Measurements from ENCODE around the gene RNH1. TPM values are rescaled to one million over a fixed set of nuclear protein-coding genes. Genes with fewer than 3 reads are reported as not detected.

Gene RNH1
- total RNA-seq, 1 experiment from 2014 or later = 59.0 TPM

DNA sequence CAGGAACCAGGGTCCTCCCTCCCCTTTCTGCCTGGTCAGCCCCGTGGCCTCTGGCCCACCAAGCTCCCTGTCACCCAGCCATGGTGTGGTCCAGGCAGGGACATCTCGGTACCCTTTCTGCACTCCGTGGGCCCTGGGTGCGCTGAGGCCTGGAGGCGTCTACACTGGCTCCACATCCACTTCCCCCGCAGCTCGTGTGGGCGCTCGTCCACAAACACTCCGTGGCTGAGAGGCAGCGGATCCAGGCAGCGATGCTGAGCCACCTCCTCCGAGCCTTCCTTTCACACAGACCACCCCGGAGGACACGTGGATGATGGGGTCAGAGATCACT lies 16.1 kb downstream of the RNH1 start (continued):
- TF ChIP-seq, protein P1, sequence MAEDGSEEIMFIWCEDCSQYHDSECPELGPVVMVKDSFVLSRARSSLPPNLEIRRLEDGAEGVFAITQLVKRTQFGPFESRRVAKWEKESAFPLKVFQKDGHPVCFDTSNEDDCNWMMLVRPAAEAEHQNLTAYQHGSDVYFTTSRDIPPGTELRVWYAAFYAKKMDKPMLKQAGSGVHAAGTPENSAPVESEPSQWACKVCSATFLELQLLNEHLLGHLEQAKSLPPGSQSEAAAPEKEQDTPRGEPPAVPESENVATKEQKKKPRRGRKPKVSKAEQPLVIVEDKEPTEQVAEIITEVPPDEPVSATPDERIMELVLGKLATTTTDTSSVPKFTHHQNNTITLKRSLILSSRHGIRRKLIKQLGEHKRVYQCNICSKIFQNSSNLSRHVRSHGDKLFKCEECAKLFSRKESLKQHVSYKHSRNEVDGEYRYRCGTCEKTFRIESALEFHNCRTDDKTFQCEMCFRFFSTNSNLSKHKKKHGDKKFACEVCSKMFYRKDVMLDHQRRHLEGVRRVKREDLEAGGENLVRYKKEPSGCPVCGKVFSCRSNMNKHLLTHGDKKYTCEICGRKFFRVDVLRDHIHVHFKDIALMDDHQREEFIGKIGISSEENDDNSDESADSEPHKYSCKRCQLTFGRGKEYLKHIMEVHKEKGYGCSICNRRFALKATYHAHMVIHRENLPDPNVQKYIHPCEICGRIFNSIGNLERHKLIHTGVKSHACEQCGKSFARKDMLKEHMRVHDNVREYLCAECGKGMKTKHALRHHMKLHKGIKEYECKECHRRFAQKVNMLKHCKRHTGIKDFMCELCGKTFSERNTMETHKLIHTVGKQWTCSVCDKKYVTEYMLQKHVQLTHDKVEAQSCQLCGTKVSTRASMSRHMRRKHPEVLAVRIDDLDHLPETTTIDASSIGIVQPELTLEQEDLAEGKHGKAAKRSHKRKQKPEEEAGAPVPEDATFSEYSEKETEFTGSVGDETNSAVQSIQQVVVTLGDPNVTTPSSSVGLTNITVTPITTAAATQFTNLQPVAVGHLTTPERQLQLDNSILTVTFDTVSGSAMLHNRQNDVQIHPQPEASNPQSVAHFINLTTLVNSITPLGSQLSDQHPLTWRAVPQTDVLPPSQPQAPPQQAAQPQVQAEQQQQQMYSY (CRISPR knock-in tag; IDR thresholded peaks at IDR 0.05) = no peak
- TF ChIP-seq NFE2L1 (CRISPR knock-in tag; IDR thresholded peaks at IDR 0.05) (no peak), ZNF423 (CRISPR knock-in tag; IDR thresholded peaks at IDR 0.05) (no peak), FOXK1 (CRISPR knock-in tag; IDR thresholded peaks at IDR 0.05) (no peak), GABPB1 (CRISPR knock-in tag; IDR thresholded peaks at IDR 0.05) (no peak), RORB (CRISPR knock-in tag; IDR thresholded peaks at IDR 0.05) (no peak), ZNF263 (CRISPR knock-in tag; IDR thresholded peaks at IDR 0.05; ENCODE audit: low read depth) (no peak), NR2C2 (CRISPR knock-in tag; IDR thresholded peaks at IDR 0.05) (no peak)
- TF ChIP-seq, protein P2, sequence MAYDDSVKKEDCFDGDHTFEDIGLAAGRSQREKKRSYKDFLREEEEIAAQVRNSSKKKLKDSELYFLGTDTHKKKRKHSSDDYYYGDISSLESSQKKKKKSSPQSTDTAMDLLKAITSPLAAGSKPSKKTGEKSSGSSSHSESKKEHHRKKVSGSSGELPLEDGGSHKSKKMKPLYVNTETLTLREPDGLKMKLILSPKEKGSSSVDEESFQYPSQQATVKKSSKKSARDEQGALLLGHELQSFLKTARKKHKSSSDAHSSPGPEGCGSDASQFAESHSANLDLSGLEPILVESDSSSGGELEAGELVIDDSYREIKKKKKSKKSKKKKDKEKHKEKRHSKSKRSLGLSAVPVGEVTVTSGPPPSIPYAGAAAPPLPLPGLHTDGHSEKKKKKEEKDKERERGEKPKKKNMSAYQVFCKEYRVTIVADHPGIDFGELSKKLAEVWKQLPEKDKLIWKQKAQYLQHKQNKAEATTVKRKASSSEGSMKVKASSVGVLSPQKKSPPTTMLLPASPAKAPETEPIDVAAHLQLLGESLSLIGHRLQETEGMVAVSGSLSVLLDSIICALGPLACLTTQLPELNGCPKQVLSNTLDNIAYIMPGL (CRISPR knock-in tag; IDR thresholded peaks at IDR 0.05) = no peak
- TF ChIP-seq, protein P3, sequence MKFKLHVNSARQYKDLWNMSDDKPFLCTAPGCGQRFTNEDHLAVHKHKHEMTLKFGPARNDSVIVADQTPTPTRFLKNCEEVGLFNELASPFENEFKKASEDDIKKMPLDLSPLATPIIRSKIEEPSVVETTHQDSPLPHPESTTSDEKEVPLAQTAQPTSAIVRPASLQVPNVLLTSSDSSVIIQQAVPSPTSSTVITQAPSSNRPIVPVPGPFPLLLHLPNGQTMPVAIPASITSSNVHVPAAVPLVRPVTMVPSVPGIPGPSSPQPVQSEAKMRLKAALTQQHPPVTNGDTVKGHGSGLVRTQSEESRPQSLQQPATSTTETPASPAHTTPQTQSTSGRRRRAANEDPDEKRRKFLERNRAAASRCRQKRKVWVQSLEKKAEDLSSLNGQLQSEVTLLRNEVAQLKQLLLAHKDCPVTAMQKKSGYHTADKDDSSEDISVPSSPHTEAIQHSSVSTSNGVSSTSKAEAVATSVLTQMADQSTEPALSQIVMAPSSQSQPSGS (CRISPR knock-in tag; IDR thresholded peaks at IDR 0.05; ENCODE audit: borderline replicate concordance, low read depth) = no peak
- TF ChIP-seq, protein P4, sequence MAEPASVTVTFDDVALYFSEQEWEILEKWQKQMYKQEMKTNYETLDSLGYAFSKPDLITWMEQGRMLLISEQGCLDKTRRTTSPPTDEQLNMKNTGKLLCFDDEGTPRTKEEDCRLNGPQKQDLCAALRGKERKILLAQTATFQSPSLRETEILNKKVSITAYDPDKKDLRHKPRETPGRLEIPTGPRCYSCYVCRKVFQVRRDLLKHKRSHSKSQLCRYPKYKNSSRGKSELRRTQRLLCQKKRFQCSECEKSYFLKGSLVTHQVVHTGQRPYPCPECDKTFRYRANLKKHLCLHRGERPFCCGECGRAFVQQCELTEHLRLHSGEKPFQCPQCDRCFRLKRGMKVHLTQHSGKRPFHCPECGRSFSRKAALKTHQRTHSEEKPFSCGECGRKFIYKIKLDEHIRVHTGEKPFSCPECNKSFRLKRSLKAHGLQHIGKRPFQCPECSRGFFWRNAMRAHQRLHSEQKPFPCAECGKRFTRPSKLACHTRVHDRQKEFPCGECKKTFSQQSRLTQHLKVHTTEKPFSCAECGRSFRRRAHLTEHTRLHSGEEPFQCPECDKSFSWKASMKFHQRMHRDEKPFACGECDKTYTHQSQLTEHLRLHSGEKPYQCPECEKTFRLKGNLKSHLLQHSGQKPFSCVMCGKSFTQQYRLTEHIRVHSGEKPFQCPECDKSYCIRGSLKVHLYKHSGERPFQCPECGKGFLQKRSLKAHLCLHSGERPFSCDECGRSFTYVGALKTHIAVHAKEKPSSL (CRISPR knock-in tag; conservative IDR thresholded peaks at IDR 0.05) = no peak

DNA sequence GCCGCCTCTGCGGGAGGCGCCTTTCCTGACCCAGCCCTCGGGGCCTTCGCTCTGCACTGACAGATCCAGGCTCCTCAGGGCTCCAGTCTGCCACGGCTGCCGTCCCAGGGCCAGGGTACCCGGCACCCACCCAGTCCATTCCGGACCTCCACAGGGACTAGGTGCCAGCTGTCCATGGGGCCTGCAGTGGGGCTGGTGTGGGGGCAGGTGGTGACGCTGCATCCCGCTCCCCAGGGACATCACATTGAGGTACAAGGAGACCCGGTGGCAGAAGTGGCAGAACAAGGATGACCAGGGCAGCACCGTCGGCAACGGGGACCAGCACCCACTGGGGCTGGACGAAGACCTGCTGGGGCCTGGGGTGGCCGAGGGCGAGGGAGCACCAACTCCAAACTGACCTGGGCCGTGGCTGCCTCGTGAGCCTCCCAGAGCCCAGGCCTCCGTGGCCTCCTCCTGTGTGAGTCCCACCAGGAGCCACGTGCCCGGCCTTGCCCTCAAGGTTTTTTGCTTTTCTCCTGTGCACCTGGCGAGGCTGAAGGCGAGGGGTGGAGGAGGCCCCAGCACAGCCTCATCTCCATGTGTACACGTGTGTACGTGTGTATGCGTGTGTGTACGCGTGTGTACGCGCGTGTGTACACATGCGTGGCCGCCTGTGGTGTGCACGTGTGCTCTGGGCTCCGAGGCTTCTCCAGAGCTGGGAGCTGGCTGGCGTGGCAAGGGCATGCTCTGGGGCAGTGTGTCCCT lies 16.7 kb downstream of the RNH1 start:
- no peak overlapping the region for H3K4me3 Mint-ChIP-seq
- no peaks in the 10 kb centered on the region for H3K4me1 Mint-ChIP-seq
- no peaks in the 10 kb centered on the region for H3K27me3 Mint-ChIP-seq (ENCODE audit: low read depth)
- CTCF ChIA-PET = no interaction called here
- ATAC-seq (no peak), DNase-seq (ENCODE audit: low spot score) (no peak)
- no peaks in the 10 kb centered on the region for H3K9me3 Mint-ChIP-seq
- peaks cover 11% of the 10 kb centered on the region for H3K36me3 Mint-ChIP-seq
- no peak overlapping the region for H3K27ac Mint-ChIP-seq
- TF ChIP-seq, protein P5, sequence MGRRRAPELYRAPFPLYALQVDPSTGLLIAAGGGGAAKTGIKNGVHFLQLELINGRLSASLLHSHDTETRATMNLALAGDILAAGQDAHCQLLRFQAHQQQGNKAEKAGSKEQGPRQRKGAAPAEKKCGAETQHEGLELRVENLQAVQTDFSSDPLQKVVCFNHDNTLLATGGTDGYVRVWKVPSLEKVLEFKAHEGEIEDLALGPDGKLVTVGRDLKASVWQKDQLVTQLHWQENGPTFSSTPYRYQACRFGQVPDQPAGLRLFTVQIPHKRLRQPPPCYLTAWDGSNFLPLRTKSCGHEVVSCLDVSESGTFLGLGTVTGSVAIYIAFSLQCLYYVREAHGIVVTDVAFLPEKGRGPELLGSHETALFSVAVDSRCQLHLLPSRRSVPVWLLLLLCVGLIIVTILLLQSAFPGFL (CRISPR knock-in tag; IDR thresholded peaks at IDR 0.05; ENCODE audit: borderline replicate concordance) = no peak
- TF ChIP-seq GTF2I (CRISPR knock-in tag; conservative IDR thresholded peaks at IDR 0.05) (no peak), RELA (CRISPR knock-in tag; IDR thresholded peaks at IDR 0.05; ENCODE audit: borderline replicate concordance) (no peak), ZNF416 (CRISPR knock-in tag; IDR thresholded peaks at IDR 0.05) (no peak), NFE2L1 (CRISPR knock-in tag; IDR thresholded peaks at IDR 0.05) (no peak), ETV6 (CRISPR knock-in tag; IDR thresholded peaks at IDR 0.05) (no peak), GABPB1 (CRISPR knock-in tag; IDR thresholded peaks at IDR 0.05) (no peak)
- TF ChIP-seq, protein P4 (CRISPR knock-in tag; conservative IDR thresholded peaks at IDR 0.05) = no peak
- TF ChIP-seq, protein P6, sequence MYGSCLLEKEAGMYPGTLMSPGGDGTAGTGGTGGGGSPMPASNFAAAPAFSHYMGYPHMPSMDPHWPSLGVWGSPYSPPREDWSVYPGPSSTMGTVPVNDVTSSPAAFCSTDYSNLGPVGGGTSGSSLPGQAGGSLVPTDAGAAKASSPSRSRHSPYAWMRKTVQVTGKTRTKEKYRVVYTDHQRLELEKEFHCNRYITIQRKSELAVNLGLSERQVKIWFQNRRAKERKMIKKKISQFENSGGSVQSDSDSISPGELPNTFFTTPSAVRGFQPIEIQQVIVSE (CRISPR knock-in tag; IDR thresholded peaks at IDR 0.05; ENCODE audit: borderline replicate concordance) = no peak
- TF ChIP-seq, protein P7, sequence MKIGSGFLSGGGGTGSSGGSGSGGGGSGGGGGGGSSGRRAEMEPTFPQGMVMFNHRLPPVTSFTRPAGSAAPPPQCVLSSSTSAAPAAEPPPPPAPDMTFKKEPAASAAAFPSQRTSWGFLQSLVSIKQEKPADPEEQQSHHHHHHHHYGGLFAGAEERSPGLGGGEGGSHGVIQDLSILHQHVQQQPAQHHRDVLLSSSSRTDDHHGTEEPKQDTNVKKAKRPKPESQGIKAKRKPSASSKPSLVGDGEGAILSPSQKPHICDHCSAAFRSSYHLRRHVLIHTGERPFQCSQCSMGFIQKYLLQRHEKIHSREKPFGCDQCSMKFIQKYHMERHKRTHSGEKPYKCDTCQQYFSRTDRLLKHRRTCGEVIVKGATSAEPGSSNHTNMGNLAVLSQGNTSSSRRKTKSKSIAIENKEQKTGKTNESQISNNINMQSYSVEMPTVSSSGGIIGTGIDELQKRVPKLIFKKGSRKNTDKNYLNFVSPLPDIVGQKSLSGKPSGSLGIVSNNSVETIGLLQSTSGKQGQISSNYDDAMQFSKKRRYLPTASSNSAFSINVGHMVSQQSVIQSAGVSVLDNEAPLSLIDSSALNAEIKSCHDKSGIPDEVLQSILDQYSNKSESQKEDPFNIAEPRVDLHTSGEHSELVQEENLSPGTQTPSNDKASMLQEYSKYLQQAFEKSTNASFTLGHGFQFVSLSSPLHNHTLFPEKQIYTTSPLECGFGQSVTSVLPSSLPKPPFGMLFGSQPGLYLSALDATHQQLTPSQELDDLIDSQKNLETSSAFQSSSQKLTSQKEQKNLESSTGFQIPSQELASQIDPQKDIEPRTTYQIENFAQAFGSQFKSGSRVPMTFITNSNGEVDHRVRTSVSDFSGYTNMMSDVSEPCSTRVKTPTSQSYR (CRISPR knock-in tag; IDR thresholded peaks at IDR 0.05) = no peak
- POLR2A ChIA-PET = no interaction called here
